ENCODE measurements around the gene TAX1BP3.

TAX1BP3 gene

DNA sequence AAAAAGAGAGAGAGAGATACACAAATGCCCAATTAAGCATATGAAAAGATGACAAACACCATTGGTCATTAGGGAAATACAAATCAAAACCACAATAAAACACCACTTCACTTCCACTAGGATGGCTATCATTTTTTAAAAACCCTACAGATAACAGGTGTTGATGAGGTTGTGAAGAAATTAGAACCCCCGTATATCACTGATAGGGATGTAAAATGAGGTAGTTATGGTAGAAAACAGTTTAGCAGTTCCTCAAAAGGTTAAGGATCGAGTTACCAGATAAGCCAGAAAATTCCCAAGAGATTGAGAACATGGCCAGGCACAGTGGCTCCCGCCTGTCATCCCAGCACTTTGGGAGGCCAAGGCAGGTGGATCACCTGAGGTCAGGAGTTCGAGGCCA, 24.8 kb upstream of the TAX1BP3 start:
- H3K4me1 Mint-ChIP-seq: peaks cover 52% of the 10 kb centered on the region
- peaks cover 3 to 5% of the 10 kb centered on the region in 2 donors for H3K9me3 Mint-ChIP-seq
- ATAC-seq (no peak), DNase-seq (no peak)
- H3K4me3 Mint-ChIP-seq: peak overlapping the region; percentile 24 to 95
- no peak overlapping the region for H3K27ac Mint-ChIP-seq
- H3K27me3 Mint-ChIP-seq: no peaks in the 10 kb centered on the region

DNA sequence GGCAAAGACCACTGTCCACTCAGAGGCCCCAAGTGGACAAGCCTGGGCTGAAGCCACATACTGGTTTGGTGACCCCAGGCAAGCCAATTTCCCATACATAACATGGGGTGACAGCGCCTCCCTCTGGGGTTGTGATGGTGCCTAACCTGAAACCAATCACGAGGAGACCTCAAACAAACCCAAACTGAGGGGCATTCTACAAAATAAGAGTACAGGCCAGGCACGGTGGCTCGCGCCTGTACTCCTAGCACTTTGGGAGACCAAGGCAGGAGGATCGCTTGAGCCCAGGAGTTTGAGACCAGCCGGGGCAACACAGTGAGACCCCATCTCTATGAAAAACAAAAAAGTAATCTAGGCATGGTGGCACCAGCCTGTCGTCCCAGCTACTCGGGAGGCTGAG, 24.0 kb upstream of the TAX1BP3 start:
- no peaks in the 10 kb centered on the region for H3K27me3 Mint-ChIP-seq
- H3K27ac Mint-ChIP-seq: no peak overlapping the region
- H3K4me1 Mint-ChIP-seq: peaks cover 52% of the 10 kb centered on the region

DNA sequence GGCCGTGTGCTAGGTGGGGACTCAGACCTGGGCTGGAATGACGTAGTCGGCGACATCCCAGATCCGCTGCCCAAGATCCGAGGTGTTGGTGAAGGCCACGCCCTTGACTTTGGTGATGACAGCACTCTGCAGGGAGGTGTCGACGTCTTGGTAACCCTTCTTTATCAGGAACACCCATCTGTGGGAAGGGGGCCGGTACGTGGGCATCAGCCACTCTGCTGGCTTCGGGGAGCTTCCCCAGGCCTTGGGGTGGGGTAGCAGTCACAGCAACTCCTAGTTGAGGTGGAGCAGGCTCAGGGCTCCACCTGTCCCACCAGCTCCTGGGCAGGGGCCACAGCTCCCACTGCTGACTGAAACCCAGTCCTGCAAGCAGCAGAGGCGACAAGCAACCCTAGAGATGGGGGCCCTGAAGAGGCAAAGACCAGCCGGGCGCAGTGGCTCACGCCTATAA, 23.3 kb upstream of the TAX1BP3 start:
- Mint-ChIP-seq H3K27ac (no peak overlapping the region), H3K4me1 (peaks cover 45% of the 10 kb centered on the region), H3K4me3 (no peak overlapping the region), H3K27me3 (no peaks in the 10 kb centered on the region), H3K9me3 (no peaks in the 10 kb centered on the region)
- ATAC-seq (no peak), DNase-seq (no peak)

More for the DNA sequence above, 24.0 kb upstream of the TAX1BP3 start:
- Mint-ChIP-seq H3K9me3 (no peaks in the 10 kb centered on the region), H3K4me3 (peak overlapping the region in 1 of 2 donors; percentile 47)
- no peak for DNase-seq
- no peak for ATAC-seq

DNA sequence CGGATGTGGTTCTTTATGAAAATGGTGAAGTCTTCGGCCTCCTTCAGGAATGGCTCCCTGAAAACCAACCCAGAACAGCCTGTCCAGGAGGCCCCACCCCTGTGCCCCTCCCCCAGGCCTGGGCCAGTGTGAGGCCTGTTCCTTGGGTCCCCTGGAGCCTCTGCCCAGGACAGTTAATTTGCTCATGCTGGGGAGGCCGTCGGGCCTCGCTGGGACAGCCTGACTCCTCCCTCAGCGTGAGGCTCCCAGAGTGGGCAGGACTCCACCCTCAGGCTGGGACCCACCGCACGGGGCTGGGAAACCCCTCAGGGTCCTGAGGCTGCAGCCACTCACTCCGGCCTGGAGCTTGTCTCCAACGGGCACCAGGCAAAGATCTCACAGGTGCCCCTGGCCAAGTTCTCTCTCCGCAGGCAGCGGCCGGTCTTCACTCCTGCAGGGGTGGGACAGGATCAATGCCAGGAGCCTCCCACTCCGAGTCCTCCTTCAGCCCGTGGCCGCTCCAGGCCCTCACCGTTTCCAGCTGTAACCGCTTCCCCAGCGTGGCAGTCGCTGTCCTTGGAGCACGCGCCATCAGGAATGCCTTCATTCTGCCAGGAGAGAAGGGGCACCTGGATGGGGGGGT, 21.8 kb upstream of the TAX1BP3 start:
- Mint-ChIP-seq H3K9me3 (no peaks in the 10 kb centered on the region), H3K4me3 (no peak overlapping the region), H3K4me1 (peaks cover 39% of the 10 kb centered on the region), H3K27me3 (no peaks in the 10 kb centered on the region), H3K27ac (no peak overlapping the region)
- ATAC-seq: no peak
- no peak for DNase-seq

DNA sequence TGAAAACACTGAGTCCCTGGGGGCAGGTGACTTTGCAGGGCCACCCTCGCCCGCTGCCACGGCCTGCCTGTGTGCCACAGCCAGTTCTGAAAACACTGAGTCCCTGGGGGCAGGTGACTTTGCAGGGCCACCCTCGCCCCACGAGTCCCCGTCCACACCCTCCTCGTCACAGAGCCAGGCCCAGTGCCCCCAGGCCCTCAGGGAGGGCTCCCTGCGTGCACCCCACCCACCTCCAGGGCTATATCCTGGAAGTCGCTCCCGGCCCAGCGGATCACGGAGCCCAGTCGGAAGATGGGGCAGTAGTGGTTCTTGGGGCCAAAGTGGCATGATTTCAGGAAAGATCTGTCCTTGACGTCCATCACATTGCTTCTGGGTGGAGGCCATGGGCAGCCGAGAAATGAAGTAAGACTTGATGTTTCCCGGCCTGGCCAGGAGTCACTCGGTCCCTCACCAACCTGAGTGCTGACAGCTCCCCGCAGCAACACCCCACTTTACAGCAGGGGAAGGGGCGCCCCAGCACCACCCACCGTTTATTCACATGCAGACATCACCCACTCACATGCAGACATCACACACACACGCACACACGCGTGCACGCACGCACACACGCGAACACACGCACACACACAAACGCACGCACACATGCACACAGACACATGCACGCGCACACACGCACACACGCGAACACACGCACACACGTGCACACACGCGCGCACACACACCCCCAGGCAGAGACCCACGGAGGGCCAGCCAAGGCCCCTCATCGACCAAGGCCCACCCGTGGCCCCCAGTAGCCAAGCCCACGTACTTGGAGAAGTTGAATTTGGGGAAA, 21.1 kb upstream of the TAX1BP3 start:
- DNase-seq (no peak), ATAC-seq (no peak)
- H3K4me3 Mint-ChIP-seq: no peak overlapping the region
- peaks cover 33% of the 10 kb centered on the region for H3K4me1 Mint-ChIP-seq
- no peaks in the 10 kb centered on the region for H3K27me3 Mint-ChIP-seq
- H3K9me3 Mint-ChIP-seq: no peaks in the 10 kb centered on the region
- H3K27ac Mint-ChIP-seq: no peak overlapping the region

DNA sequence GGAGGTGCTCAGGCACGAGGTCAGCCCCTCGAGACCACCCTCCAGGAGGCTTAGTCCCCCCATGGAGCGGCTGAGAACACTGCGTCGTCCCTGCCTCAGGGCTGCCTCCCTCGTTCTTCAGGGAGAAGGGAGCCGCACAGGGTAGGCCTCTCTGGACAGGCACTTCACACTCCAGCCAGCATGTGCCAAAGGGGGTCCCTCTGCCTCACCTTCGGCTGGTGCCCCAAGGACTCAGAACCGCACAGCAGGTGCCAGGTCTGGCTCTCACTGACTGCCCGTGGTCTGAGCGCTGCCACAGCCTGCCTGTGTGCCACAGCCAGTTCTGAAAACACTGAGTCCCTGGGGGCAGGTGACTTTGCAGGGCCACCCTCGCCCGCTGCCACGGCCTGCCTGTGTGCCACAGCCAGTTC, 20.5 kb upstream of the TAX1BP3 start:
- Mint-ChIP-seq H3K4me1 (peaks cover 28% of the 10 kb centered on the region), H3K9me3 (no peaks in the 10 kb centered on the region), H3K27me3 (no peaks in the 10 kb centered on the region), H3K4me3 (no peak overlapping the region), H3K27ac (no peak overlapping the region)
- no peak for ATAC-seq
- DNase-seq: no peak

DNA sequence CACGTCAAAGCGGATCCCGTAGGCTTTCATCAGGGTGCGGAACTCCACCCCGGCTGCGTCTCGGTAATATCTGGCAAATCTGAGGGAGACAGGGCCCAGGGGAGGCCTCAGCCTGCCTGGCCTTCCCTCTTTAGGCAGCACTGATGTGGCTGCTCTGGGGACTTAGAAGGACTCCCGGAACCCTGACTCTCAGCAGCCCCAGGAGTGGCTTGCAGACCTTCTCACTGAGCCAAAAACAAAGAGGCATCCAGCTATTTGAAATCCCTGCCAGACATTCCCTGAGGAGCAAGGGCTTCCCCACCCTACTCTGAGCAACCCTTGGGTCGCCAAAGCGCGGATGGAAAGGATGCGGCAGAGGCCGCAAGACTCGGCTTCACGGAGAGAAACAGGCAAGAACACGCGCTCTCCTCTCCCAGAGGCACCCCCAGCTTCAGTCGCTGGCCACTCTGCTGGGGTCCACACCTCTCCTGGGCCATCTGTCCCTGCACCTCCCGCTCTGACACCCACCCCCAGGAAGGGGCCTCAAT, 19.7 kb upstream of the TAX1BP3 start:
- peaks cover 28% of the 10 kb centered on the region for H3K4me1 Mint-ChIP-seq
- ATAC-seq (no peak), DNase-seq (no peak)
- no peaks in the 10 kb centered on the region for H3K9me3 Mint-ChIP-seq
- no peak overlapping the region for H3K4me3 Mint-ChIP-seq
- peak overlapping the region in 1 of 2 donors; percentile 72 for H3K27ac Mint-ChIP-seq
- H3K27me3 Mint-ChIP-seq: no peaks in the 10 kb centered on the region

DNA sequence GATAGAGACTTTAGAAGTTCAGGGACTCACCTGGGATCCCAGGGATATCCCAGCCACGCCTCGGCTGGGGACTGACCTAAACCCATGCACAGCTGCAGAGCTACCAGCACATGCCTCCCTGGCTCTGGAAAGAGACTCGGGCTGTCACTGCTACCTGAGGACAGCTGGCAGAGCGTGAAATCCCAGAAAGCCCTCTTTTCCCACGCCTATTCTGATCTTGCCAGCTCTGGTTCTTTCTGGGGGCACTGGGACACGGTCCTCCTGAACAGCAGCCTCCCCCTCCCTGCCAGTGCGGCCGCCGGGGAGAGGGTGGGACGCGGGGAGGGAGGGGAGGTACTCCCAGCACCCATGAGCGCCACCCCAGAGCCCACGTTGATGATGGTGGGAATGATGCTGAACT, 16.8 kb upstream of the TAX1BP3 start:
- peaks cover 22% of the 10 kb centered on the region for H3K4me1 Mint-ChIP-seq
- H3K27me3 Mint-ChIP-seq: no peaks in the 10 kb centered on the region
- H3K27ac Mint-ChIP-seq: no peak overlapping the region
- DNase-seq (no peak), ATAC-seq (no peak)
- H3K9me3 Mint-ChIP-seq: no peaks in the 10 kb centered on the region
- no peak overlapping the region for H3K4me3 Mint-ChIP-seq

DNA sequence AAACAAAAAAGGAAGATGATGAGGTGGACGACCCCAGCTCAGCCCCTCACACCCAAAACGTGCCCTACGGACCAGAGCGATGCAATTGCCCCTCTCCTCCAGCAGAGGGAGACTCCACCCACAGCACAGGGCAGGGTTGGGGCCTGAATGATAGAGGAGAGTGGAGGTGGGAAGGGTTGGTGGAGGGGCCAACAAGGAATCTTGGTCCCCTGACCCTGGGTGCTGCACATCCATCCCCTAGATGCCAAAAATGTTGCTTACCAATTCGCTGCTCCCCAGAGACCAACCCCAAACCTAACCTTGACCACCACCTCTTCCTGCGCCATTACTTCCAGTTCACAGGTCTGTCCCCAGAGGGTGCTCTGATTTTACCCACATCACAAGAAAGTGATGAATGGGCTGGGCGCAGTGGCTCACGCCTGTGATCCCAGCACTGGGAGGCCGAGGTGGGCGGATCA, 14.7 kb upstream of the TAX1BP3 start:
- peak overlapping the region; percentile 42 to 80 for H3K27ac Mint-ChIP-seq
- H3K4me3 Mint-ChIP-seq: no peak overlapping the region
- peaks cover 22% of the 10 kb centered on the region for H3K4me1 Mint-ChIP-seq
- peak; percentile 90 for ATAC-seq
- H3K9me3 Mint-ChIP-seq: no peaks in the 10 kb centered on the region
- peak; percentile 69 to 71 for DNase-seq
- H3K27me3 Mint-ChIP-seq: no peaks in the 10 kb centered on the region

DNA sequence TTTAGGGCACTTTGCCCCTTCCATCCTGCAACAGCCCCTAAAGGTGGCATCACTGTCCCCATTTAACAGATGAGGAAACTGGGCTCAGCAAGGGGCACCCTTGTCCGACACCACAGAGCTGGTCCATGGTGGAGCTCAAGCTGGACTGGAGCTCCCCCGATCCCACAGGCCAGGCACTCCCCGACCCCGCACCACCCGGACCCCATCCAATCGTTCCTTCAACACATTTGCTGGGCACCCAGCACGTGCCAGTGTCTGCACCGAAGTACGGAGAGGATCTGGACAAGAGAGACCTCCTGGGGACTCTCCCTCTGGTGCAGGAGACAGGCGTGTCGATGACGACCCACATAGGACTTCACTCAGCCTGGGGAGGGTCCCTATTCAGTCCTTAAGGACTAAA, 13.7 kb upstream of the TAX1BP3 start:
- Mint-ChIP-seq H3K4me1 (peaks cover 22% of the 10 kb centered on the region), H3K9me3 (no peaks in the 10 kb centered on the region), H3K27ac (peak overlapping the region in 1 of 2 donors; percentile 48), H3K27me3 (no peaks in the 10 kb centered on the region), H3K4me3 (no peak overlapping the region)
- ATAC-seq (no peak), DNase-seq (no peak)

DNA sequence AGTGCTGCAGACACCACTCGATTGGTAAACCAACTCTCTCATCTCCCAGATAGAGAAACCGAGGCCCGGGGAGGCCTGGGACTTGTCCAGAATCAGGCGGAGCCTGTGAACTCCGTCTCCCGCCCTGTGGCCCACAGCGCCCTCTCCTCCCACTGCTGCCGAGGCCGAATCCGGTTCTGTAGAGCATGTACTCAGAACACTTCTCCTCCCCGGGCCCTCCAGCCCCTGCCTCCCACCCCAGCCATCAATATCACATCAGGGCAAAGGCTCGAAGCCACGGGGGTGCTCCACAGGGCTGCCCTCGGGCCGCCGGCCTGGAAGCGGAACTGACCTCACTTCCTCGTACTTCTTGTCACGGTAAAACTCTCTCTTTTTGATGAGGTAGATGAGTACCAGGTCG, 13.2 kb upstream of the TAX1BP3 start:
- DNase-seq (no peak), ATAC-seq (no peak)
- H3K9me3 Mint-ChIP-seq: no peaks in the 10 kb centered on the region
- no peak overlapping the region for H3K4me3 Mint-ChIP-seq
- H3K27ac Mint-ChIP-seq: peak overlapping the region in 1 of 2 donors; percentile 42
- H3K27me3 Mint-ChIP-seq: no peaks in the 10 kb centered on the region
- H3K4me1 Mint-ChIP-seq: peaks cover 22% of the 10 kb centered on the region

DNA sequence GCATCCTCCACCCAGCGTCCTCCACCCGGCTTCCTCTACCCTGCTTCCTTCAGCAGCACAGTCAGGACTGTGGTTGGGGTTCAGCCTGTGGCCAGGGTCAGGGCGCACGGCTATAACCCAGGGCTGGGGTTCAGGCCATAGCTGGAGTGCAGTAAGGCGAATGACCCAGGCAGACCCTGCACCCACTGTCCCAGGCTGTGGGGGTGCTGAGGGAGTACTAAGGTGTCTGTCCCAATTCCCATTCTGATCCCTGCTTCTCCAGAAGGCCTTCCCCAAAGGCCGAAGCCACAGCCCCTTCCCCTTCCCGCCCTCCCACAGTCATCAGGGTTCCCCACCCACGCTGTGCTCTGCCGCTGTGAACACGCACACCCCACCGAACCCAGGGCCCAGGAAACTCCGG, 12.7 kb upstream of the TAX1BP3 start:
- Mint-ChIP-seq H3K9me3 (no peaks in the 10 kb centered on the region), H3K4me1 (peaks cover 22% of the 10 kb centered on the region), H3K27ac (no peak overlapping the region), H3K4me3 (no peak overlapping the region), H3K27me3 (no peaks in the 10 kb centered on the region)
- ATAC-seq (no peak), DNase-seq (no peak)

DNA sequence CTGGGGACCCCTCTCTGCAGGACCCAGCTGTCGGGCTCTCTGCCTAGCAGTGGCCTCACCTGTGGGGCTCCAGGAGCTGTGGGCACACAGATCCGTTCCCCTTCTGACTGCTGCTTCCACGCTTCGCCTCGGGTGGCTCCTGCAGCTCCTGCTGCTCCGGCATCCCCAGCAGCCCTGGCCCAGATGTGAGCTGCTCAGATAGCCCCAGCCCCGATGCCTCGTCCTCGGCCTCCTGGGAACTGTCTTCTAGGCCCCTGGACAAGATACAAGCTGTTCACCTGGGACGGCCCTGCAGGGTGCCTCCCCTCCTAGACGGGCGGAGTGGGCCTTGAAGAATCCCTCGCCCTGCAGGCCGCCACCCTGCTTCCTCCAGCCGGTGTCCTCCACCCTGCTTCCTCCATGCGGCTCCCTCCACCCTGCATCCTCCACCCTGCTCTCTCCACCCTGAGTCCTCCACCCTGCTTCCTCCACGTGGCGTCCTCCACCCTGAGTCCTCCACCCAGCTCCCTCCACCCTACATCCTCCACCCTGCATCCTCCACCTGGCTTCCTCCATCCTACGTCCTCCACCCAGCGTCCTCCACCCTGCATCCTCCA, 11.3 kb upstream of the TAX1BP3 start:
- H3K27ac Mint-ChIP-seq: no peak overlapping the region

DNA sequence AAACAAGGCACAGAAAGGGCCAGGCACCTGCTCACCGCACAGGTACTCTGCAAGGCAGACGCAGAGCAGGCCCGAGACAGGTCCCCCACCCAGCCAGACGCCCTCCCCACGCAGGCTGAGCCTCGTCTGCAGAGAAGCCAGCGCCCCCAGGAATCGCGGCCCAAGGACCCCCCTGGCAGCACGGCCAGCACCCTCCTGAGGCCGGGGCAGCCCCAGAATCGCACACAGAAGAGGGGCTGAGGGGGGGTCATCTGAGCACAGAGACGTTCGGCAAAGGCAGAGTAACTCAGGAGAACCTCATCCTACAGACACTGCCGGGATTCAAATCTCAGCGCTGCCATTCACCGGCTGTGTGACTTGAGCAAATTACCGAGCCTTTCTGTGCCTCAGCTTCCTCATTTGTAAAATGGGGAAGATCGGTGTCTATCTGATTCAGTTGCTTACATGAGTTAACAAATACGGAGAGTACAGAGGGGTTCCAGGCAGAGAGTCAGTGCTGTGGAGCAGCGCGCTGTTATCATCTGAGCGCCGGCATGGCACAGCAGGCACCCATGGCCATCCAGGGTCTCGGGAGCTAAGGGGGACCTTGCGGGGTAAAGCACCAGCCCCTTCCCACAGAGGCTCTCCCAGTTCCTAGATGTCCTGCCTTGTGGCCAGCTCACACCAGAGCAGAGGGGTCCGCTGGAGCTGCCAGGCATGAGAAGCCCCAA, 10.6 kb upstream of the TAX1BP3 start:
- no peaks in the 10 kb centered on the region for H3K27me3 Mint-ChIP-seq
- no peak for DNase-seq
- H3K27ac Mint-ChIP-seq: no peak overlapping the region
- no peak for ATAC-seq
- H3K4me1 Mint-ChIP-seq: peaks cover 22% of the 10 kb centered on the region
- H3K4me3 Mint-ChIP-seq: no peak overlapping the region
- no peaks in the 10 kb centered on the region for H3K9me3 Mint-ChIP-seq

More for the DNA sequence above, 11.3 kb upstream of the TAX1BP3 start:
- DNase-seq (no peak), ATAC-seq (no peak)
- Mint-ChIP-seq H3K4me1 (peaks cover 22% of the 10 kb centered on the region), H3K27me3 (no peaks in the 10 kb centered on the region), H3K4me3 (no peak overlapping the region), H3K9me3 (no peaks in the 10 kb centered on the region)

DNA sequence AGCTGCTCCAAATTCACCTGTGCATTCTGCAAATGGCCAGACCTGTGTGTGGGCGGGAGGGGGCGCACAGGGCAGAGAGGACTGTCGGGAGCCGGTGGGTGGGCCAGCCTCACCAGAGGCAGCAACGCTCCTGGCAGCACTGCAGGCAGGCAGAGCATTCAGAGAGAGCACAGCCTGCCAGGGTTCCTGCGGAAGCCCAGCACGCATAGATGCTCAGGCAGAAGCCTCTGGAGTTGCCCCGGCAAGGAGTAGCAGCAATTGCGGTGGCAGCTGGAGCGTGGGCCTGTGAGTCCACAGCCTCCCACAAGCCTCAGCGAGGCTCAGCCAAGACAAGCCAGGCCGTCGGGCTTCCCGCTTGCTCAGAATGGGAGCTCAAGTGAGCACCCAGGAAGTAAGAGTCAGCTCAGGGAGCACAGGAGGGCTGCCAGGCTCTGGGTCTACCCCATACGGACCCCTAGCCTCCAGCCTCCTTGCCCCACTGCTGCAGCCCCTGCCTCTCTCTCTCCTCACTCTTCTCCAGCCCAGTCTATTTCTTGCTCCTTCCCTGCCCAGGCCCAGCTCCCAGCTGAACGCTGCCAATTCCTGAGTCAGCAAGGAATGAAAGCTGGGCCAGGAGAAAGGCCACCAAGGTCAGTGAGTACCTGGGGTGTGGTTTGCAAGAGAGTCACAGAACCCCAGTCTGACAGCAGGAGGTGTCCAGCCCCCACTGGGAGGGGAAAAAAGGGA, 9.9 kb upstream of the TAX1BP3 start:
- Mint-ChIP-seq H3K9me3 (no peaks in the 10 kb centered on the region), H3K4me3 (no peak overlapping the region), H3K27me3 (no peaks in the 10 kb centered on the region), H3K4me1 (peaks cover 15% of the 10 kb centered on the region), H3K27ac (peak overlapping the region in 1 of 2 donors; percentile 42)
- no peak for DNase-seq
- no peak for ATAC-seq

All from stimulated activated naive CD8-positive, alpha-beta T cell treated with anti-CD3 and anti-CD28 coated beads, Interleukin-15, amount 100 ng/mL, for 72 hours (primary cell).